Fibroblast of lung (primary cell): Measurements from ENCODE around the gene ARHGEF25.

Experiments used
- CTCF ChIP-seq, 2 donors: IDR thresholded peaks in 1 of 2; conservative IDR thresholded peaks in 1 of 2; 1 replicate in 1 of 2; 2 replicates in 1 of 2; pipeline ENCODE4 v1.5.1; 2011 to 2012; ENCODE audit warnings: low read length in 2 of 2, control low read depth in 1 of 2, inconsistent platforms in 1 of 2, low read depth in 1 of 2, mild to moderate bottlenecking in 1 of 2
- EZH2 ChIP-seq: IDR thresholded peaks from 2 replicates; pipeline ENCODE4 v1.5.1; 2012; ENCODE audit warnings: low read length, control low read depth, mild to moderate bottlenecking; ENCODE audit errors: missing control alignments

GRCh38 chr12:57600395-57600794 lies 10.8 kb upstream of the ARHGEF25 start:
- TF ChIP-seq CTCF (conservative IDR thresholded peaks at IDR 0.05 in 1 of 2, IDR thresholded peaks at IDR 0.05 in 1 of 2; ENCODE audit: low read depth in 1 of 2, low read length in 2 of 2) (no peak), EZH2 (no peak)
